Measurements from ENCODE around the gene AFDN.

DNA sequence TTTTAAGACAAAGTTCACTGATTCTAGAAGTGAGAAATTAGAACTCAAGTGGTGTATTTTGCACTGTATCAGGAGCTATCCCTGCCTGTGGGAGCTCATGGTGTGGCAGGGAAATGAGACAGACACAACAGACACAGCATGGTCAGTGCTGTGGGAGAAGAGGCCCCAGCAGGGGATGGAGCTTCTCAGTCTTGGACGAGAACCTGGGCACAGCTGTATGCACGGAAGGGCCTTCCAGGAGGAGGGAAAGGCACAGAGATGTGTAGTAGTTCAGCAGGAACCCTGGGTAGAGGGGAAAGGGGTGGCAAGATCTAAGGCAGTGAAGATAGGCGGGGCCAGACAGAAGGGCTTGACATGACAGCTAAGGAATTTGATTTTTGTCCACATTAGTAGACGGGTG is 122.0 kb downstream of the AFDN start:
- TF ChIP-seq CTCF (IDR thresholded peaks at IDR 0.05) (no peak), POLR2A (IDR thresholded peaks at IDR 0.05) (no peak)

Data from thyroid gland (tissue), 4 donors.